GM18498 (cell line): ENCODE measurements around the gene FSD2.
"Not testable (repeated sequence)": the region's sequence is repeated elsewhere in the genome, so short reads cannot be mapped to it uniquely, and the experiment has no call there.

Experiments used
- ATAC-seq: cut with Tn5 transposase; IDR thresholded peaks from one replicate; pipeline ENCODE4 v1.9.1; 2021; ENCODE audit warnings: mild to moderate bottlenecking, moderate library complexity; ENCODE audit not compliant: unreplicated experiment

FSD2 gene

GRCh38 chr15:82748315-82748714 is 57.6 kb downstream of the FSD2 start:
- ATAC-seq, result no peak

- ATAC-seq, result no peak
Observed at GRCh38 chr15:82743810-82744209, 62.1 kb downstream of the FSD2 start.

- no peak for ATAC-seq
Observed at GRCh38 chr15:82742134-82742533, 63.7 kb downstream of the FSD2 start.

DNA sequence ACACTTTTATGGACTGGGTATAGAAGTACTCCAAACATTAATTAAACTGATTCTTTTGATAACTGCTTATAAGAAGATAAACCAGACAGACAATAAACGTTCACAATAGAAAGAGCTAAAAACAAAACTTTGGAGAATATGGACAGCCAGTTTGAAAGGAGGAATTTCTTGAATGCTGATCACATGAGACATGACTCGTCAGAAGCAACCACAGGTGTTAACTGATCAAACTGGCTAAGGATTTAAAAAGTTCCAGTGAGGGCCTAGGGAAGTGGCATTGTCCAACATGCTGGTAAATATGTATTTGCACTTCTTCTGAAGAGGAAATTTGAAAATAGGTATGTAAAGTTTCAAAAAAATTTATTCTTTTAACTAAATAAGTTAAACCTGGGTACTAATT is 66.8 kb downstream of the FSD2 start:
- ATAC-seq, result no peak

- ATAC-seq, result no peak
Observed at GRCh38 chr15:82737975-82738374, 67.9 kb downstream of the FSD2 start.

GRCh38 chr15:82731527-82731926 is 74.3 kb downstream of the FSD2 start:
- no peak for ATAC-seq

DNA sequence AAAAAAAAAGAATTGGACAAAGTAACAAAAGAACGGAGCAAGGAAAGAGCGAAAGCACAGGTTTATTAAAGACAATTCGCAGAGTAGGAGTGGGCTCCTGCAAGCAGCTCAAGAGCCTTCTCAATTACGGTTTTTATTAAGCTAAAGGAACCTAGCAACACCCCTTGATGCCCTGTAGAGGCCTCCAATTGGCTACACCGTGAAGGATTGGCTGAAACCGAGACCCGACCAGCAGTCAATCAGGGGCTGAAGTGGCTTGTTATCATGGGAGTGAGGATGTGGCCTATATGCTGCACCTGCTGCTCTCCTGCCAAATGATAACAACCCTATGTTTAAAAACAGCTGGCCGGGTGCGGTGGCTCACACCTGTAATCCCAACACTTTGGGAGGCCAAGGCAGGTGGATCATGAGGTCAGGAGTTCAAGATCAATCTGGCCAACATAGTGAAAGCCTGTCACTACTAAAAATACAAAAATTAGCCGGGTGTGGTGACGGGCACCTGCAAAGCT is 75.8 kb downstream of the FSD2 start:
- no peak for ATAC-seq

GRCh38 chr15:82726816-82727215 is 79.1 kb downstream of the FSD2 start:
- ATAC-seq, result no peak

DNA sequence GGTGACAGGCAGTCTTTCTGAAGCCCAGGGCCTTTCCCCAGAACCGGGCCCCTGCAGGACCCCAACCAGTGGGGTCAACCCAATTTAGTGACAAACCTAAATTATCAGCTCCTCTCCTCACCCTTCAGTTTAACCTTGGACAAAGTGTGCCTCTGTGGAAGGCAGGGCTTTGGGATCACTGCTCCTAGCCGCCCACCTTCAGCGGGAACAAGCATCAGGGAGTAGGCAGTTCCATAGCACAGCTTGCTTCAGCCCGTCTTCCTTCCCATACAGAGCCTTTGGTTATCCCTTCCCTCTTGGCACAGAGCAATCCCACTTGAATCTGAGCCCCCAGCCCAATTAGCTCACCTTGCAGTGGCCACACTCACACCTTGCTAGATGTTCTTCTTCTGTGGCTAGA is 90.9 kb downstream of the FSD2 start:
- no peak for ATAC-seq

DNA sequence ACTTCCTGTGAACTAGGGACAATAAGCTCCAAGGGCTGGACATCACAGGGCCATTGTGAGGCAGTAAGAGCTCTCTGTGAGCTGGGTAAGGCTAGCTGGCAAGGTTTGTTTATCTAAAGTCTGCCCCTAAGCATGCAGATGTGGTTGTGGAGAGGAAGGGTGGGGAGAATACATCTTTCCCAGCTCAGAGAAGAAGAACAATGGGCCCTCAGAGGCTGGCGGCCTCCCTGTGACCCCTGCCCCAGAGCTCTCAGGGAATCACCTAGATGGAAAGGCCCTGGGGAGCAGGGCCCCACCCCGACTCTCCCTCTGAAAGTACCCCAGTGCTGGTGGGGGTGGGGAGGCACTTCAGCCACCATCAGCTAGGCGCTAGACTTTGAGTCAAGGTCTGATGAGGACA is 91.9 kb downstream of the FSD2 start:
- no peak for ATAC-seq

DNA sequence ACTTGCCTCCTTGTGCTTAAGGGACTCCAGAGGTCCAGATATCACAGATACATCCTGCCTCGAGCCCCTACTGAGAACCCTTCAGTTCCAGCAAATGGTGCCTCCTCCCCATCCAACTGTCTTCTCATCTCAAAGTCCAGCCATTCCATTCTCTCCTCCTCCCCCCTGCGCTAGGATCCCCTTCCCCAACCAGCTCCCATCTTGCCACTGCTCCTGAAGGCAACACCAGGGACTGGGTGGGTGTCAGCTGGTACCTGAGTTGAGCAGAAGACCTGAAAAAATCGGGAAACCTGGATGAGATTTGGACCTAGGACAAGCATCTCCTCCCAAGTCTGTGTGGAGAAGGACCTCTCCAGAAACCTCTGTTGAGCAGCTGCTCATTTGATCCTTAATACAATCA is 93.8 kb downstream of the FSD2 start:
- ATAC-seq, result no peak

DNA sequence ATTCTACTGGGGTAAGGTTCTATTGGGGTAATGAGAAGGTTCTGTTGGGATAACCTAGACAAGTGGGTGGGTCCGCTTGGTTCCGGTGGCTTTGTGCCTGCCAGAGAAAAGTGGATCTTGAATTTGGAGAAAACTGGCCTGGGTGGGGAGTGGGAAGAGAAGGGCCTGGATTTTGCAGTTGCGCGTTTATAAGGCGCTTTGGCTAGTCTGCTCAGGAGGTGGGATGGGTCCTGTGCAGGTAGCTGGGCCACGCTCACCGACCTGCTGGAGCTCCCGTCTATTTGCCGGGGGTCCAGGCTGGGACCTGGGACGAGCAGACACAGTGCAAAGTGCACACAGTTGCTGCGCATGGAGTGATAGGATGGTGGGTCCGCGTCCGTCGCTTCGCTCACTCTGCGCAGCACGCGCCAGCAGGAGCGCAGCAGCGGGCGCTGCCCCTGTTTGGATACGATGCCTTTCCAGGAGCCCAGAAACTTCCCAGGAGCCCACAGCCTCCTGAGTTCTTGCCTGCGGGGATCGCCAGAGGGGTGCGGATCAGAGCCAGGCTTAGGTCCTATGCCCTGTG is 94.9 kb downstream of the FSD2 start:
- ATAC-seq, result no peak

GRCh38 chr15:82710208-82710555 is 95.7 kb downstream of the FSD2 start:
- no peak for ATAC-seq

- peak; percentile 93 for ATAC-seq
Observed at GRCh38 chr15:82709421-82710207, 96.3 kb downstream of the FSD2 start, which contains the start of gene AP3B2. Gene AP3B2, minus strand, starts transcription at chr15:82709875. Its CDS starts 169 bp downstream, at chr15:82709706.

DNA sequence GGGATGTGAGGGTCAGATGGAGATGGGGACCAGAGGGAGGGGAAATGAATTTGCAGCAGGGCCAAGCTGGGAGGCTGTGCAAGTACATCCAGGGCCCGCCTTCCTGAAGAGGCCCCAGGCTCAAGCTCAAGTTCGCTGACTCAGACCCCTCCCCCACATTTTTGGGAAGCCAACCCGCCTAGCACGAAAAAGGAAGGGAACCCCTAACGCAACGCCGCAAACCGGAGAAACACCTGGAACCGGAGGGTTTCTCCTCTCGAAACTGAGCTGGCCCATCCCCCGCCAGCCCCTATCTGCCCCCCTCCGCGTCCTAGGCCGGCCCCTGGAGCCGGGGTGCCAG is 96.8 kb downstream of the FSD2 start:
- no peak for ATAC-seq

DNA sequence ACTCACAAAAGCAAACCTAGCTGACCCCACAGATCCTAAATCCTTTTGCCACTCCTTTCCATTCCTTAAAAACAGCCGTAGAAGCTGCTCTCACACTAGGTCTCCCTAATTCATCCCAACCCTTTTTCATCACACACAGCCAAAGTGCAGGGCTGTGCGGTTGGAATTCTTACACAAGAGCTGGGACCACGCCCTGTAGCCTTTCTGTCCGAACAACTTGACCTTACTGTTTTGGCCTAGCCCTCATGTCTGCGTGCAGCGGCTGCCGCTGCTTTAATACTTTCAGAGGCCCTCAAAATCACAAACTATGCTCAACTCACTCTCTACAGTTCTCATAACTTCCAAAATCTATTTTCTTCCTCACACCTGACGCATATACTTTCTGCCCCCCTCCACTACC is 100.0 kb downstream of the FSD2 start:
- not testable (repeated sequence) for ATAC-seq
